HG03066 (cell line): ENCODE data around the gene SPATA25.
"Not testable (repeated sequence)": the region's sequence is repeated elsewhere in the genome, so short reads cannot be mapped to it uniquely, and the experiment has no call there.

Source experiments
- ATAC-seq: cut with Tn5 transposase; IDR thresholded peaks from one replicate; pipeline ENCODE4 v1.9.1; 2021; ENCODE audit warnings: low read depth; ENCODE audit not compliant: unreplicated experiment

Gene SPATA25

DNA sequence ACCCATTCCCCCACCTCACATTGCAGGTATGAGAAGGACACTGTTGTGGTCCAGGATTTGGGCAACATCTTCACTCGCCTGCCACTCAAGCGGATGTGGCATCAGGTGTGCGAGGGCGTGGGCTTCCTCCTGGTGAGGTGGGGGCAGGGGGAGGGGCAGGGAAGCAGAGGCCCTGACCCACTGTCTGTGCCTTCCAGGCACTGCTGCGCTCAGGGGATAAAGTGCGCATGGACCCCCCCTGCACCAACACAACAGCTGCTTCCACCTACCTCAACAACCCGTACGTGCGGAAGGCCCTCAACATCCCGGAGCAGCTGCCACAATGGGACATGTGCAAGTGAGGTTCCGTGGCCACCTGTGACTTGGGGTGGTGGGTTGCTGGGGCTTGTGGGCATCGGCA lies 7.4 kb upstream of the SPATA25 start:
- no peak for ATAC-seq

DNA sequence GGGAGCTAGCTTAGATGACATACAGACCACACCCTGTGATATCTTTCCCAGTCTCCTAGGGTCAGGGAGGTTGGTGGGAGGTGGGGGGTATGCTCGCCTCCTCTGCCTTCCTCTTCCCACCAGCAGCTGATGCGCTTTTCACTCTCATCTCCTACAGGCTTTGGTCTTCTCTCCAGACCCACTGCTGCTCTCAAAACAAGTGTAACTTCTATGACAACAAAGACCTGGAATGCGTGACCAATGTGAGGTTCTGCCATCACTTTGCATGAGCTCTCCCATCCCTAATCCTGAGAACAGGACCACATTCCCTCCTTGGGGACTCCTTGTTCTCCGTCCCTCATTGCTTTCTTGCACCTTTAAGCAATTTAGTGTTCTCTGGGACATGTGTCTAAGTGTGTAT lies 6.4 kb upstream of the SPATA25 start:
- ATAC-seq, result no peak

DNA sequence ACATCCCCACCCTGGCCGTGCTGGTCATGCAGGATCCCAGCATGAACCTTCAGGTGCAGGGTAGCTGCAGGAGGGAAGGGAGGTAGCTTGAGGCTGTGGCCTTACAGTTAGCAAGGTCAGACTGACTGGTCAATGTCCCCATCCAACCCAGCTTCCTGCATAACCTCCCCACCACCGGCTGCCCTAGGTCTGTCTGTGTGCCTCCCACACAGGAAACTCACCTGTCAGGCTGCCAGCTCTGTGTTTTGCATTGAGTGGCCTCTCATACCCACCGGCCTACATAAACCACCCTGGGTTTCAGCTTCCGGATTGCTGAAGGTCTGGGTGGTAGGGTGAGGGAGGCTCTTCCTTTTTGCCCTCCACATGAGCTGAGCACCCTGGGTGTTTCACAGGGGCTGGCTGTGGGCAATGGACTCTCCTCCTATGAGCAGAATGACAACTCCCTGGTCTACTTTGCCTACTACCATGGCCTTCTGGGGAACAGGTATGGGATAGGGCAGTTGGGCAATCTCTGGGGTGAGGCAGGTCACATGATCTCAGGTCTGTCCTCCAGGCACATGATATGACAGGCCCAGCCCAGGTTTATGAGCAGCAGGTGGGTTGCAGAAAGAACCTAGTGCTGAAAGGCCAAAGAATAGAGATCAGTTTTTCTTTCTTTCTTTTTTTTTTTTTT lies 5.5 kb upstream of the SPATA25 start:
- no peak for ATAC-seq

DNA sequence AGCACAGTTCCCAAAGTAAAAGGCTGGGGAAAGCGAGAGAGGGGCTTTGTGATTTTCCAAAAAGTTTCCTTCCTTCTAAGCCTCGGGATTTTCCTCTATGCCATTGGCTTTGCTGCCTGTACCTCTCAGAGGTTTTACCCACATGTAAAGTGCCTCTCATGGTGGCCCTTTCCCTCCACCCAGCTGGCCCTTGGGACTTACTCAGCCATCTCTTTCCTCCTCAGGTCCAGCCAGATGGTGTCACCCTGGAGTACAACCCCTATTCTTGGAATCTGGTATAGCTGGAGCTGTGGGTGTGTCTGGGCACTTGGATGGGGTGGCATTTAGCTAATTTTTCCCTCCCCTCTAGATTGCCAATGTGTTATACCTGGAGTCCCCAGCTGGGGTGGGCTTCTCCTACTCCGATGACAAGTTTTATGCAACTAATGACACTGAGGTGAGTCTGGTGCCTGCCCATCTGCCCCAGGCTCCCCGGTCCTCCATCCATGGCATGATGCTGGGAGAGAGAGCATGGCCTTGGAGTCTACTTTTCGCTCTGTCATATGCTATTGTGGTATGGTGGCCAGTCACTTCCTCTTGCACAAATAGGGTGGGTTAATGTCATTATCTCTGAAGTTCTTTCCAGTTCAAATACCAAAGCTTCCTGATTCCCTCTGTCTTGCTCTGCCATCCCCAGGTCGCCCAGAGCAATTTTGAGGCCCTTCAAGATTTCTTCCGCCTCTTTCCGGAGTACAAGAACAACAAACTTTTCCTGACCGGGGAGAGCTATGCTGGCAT lies 4.8 kb upstream of the SPATA25 start:
- ATAC-seq, result no peak

DNA sequence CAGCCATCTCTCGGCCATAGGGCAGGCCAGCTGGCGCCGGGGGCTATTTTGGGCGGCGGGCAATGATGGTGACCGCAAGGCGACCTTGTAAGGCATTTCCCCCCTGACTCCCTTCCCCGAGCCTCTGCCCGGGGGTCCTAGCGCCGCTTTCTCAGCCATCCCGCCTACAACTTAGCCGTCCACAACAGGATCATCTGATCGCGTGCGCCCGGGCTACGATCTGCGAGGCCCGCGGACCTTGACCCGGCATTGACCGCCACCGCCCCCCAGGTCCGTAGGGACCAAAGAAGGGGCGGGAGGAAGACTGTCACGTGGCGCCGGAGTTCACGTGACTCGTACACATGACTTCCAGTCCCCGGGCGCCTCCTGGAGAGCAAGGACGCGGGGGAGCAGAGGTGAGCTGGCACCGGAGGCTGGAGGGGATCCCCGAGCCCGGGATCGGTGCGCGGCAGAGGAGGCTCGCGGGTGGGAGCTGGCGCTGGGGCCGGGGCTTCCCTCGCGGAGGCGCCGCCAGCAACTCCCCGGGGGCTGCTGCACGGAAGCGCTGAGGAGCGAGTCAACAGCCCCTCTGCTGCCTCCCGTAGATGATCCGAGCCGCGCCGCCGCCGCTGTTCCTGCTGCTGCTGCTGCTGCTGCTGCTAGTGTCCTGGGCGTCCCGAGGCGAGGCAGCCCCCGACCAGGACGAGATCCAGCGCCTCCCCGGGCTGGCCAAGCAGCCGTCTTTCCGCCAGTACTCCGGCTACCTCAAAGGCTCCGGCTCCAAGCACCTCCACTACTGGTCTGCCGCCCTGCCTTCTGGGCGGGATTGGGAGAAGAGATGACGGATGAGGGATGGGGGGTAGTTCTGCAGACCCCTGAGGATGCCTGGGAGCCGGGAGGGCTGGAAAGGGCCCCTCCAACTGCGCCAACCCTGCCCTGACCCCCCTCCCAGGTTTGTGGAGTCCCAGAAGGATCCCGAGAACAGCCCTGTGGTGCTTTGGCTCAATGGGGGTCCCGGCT lies 3.9 kb upstream of the SPATA25 start, which contains the start of the genes CTSA and NEURL2:
Gene CTSA (plus strand): TSS at position 351 of the 999 bp plus-strand sequence. CDS start 234 bp downstream, at position 585.
Gene NEURL2 (minus strand): TSS at position 224 of the 999 bp plus-strand sequence. CDS start 217 bp downstream, at position 7.
- peak; percentile 72 for ATAC-seq

DNA sequence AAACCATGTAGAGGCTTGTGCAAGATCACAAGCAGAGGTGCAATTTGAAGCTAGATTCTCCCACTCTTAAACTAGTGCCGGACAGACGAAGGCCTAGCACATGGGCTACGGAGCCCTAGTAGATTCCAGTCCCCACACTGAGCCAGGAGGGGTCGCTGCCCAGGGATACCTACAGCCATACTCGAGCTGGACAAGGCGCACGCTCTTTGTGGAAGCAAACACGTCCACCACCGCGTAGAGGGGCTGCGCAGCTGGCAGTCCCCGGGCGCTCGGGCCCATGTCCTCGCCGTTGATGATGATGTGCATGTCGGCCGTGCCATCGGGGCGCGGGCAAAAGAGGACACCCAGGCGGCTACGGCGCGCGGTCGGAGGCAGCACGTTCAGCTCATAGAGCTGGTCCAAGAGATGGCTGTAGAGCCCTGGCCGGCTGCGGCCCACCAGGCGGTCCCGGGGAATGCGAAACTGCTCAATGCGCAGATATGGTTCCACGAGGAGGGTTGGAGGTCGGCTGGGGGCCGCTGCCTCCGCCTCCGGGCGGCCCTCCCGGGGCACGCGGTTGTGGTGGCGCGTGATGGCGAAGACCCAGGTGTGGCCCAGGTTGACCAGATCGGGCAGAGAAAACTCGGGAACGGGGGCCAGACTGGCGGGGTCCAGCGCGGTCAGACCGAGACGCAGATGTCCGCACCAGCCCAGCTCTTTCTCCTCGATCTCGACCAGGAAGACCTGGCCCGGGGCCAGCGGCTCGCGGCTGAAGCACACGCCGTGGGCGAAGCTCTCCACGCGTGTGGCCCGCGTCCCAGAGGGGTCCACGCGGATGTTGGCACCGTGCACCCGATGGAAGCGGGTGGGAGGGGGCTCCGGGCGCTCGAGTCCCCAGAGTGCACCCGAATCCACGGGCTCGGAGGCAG lies 2.9 kb upstream of the SPATA25 start:
- no peak for ATAC-seq

DNA sequence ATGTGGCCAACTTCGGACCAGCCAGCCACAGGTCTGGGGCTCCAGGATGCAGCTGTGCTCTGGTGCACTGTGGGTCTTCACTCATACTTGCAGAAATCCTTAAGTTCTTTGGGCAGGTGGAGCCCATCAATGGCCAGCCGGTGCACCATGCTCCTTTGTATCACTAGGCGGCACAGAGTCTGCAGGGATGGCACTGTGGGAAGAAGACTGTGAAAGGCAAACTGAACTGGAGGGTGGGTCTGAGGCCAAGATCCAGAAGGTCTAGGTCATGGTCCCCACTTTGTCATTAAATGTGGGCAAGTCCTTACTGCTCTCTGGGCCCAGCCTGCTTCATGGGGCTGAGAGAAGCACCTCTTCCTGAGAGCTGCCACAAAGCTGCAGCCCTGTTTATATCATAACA lies 1.3 kb upstream of the SPATA25 start:
- no peak for ATAC-seq

DNA sequence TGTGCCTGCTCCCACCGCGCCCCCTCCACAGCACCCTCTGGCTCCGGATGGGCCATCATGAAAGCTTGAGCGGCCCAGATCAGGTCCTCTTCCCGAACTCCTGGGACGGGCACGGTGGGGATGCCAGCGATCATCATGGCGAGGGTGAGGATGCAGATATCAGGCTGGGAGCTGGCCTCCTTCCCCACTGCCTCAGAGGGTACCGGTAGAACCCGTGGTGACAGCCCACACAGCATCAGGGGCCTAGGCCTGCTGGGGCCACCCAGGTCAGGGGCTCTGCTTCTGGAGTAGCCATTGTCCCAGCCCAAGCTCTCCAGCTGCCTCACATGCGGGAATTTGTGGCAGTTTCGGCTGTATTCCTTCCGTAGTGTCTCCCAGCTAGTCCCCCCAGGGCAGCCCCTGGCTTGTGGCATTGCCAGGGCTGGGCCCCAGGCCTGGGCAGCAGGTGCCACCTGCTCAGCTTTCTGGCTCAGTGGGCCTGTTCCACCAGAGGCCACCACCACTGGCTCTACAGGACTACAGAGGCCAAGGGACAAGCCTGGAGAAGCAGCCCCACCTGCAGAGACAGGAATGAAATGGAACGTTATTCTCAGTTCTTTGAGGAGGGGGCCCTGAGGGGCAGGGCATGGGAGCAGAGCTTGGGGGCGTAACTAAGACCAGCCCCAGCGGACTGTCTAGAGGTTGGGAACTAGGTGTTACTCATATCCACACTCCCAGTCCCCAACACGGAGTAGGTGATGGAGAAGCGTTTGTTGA lies 654 bp downstream of the SPATA25 start:
- ATAC-seq, result no peak

DNA sequence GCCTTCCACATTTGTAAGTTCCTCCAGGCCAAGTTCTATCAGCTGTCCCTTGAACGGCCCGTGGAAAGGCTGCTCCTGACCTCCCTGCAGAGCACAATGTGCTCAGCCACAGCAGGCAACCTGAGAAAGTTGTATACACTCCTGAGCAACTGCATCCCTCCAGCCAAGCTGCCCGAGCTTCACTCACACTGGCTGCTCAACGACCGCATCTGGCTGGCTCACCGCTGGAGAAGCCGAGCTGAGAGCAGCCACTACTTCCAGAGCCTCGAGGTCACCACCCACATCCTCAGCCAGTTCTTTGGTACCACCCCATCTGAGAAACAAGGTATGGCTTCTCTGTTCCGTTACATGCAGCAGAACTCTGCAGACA lies 4.3 kb downstream of the SPATA25 start:
- no peak for ATAC-seq

DNA sequence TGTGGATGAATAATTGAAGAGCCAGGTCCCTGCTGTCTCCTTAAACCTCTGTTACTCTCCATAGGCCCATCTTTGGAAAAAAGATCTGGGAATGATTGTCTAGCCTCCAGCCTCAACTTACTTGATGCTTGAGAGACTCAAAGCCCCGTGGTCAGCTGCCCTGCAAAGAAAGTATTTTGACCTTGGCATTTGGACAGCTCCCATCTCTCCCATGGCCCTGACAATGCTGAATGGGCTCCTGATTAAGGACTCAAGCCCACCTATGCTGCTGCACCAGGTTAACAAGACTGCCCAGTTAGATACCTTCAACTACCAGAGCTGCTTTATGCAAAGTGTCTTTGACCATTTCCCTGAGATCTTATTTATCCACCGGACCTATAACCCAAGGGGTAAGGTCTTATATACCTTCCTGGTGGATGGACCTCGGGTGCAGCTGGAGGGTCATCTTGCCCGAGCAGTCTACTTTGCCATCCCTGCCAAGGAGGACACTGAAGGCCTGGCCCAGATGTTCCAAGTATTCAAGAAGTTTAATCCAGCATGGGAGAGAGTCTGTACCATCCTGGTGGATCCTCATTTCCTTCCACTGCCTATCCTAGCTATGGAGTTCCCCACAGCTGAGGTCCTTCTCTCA lies 4.8 kb downstream of the SPATA25 start:
- ATAC-seq, result no peak

DNA sequence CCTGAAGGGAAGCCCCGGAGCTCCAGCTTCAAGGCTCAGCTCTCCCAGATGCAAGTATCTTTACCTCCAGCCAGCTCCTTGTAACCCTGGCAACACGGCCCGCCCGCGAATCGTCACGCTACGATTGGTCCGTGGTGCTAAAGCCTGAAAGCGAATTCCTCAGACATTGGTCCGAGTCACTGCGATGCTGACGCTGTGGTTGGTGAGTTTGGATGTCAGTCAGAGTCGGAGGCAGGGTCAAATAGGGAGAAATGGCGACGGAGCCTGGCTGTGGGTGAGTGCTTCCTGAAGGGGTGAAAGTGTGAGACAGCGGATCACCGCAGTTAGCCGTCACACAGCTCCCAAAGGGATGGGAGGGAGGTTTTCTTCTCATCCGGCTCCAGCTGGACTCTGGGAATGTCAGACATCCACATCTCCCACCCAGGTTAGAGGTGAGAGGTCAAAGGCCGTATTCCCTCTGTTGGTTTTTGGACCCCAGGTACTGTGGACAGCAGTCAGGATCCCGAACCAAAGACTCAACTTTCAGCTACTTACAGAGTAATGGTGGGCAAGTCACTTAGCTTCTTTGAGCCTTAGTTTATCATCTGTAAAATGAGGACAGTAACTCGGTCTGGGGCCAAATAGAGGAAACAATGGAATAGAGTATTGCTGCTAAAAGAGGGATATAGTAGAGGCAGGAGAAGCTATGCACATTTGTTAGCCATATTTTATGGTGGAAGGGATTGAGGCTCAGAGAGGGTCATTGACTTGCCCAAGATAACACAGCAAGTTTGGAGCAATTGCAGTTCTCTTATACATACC lies 6.2 kb downstream of the SPATA25 start, which contains the start of gene ZSWIM1:
Gene ZSWIM1 (plus strand): TSS at position 240 of the 801 bp plus-strand sequence. CDS start 1,366 bp downstream, outside the sequence.
- ATAC-seq, result peak; percentile 98

DNA sequence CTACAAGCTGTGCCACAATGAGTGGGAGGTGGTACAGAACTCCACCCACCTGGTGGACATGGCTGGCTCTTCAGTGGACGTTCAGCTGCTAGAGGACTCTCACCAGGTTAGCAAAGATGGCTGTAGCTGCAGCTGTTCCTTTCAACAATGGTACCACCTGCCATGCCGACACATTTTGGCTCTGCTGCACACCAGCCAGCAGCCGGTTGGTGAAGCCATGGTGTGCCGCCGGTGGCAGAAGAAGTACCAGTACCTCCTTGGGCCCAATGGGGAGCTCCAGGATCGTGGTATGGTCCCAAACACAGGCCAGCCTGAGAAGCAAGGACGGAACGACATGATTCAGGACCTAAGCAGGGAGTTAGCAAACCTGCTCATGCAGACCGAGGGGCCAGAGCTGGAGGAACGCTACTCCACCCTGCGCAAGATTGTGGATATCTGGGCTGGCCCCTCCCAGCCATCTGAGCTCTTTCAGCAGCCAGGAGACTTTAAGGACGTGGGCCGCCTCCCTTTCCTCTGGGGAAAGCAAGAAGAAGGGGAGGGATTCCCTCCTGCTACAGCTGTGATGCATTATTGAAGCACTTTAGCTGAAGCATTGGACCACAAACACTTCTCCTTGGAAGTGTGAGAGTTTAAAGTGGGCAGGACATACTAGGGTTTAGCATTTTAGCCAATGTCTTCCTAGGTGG lies 9.2 kb downstream of the SPATA25 start:
- no peak for ATAC-seq

DNA sequence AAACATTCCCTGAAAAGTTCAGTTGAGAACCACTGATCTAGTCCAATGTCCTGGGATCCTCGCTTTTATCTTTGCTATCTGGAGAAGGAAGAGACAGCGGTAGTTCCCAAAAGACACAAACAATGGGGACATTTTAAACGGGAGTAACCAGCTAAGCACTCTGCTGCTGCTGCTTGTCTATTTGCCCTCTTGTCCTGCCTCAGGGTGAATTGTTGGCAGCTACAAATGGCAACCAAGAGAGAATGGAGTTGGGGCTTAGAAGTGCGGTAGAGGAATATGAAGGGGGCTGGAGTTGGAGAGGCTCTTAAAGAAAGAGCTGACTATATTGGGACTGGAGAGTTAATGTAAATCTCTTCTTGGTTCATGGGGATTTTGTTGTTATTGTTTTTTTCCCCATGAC lies 12.8 kb downstream of the SPATA25 start:
- ATAC-seq, result no peak

DNA sequence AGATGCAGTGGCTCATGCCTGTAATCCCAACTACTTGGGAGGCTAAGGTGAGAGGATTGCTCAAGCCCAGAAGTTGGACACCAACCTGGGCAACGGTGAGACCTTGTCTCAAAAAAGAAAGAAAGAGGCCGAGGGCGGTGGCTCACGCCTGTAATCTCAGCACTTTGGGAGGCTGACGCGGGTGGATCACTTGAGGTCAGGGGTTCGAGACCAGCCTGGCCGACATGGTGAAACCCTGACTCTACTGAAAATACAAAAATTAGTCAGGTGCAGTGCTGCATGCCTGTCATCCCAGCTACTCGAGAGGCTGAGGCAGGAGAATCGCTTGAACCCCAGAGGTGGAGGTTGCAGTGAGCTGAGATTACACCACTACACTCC lies 13.3 kb downstream of the SPATA25 start:
- ATAC-seq, result not testable (repeated sequence)

DNA sequence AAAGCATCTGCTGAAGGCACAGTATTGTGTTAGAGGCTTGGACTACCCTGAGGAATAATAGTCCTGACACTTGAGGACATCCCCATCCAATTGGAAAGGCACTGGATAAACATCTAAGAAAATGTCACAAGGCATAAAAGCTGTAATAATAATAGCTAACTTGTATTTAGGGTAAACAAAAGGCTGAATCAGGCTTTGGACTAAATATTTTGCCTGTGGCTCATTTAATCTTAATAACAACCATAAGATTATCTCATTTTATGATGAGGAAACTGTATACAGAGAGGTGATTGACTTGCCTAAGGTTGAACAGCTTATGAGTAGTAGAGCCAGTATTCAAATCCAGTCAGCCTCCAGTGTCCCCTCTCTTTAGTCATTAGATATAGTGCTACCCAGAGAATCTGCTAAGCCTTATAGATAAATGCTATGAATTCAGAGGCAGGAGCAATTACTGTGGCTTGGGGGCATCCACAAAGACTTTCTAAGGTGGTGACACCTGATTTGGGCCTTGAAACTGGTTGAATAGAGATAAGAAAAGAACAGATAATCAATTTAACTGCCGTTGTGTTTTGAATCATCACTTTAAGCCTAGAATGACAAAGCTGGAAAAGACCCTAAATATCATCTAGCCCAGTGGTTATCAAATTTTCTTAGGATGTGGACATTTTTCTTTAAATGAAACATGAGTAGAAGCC lies 13.9 kb downstream of the SPATA25 start:
- ATAC-seq, result no peak

DNA sequence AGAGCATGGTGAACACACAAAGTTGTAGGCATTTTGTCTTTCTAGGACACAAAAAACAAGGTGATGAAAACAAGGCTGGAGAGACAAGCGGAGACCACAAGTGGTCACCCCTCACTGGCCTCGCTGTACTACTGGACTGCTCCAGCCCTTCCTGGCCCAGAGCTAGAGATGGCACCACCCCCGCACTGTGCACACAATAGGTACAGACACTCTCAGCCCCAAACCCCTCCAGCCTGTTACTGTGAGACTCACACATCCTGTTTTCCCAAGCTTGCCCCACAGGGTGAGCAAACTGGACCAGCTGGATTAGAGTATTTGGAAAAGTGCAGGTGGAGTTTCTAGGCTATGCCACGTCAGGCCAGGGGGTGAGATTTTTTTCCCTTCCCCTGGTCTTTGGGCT lies 14.8 kb downstream of the SPATA25 start:
- ATAC-seq, result no peak

DNA sequence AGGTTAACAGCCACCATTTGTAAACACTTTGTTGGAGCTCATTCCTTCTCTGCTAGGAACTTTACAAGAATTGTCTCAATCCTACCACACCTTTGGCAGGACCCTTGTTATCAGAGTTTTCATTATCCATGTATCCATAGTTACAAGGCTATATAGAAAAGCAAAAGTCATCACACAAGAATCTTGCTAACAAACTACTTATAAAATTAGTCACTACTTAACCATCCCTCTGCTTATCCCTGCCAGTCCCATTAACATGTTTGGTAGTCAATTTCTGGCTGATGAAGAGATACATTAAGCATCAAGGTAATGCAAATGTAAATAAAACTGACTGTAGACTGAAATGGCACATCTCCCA lies 19.6 kb downstream of the SPATA25 start:
- no peak for ATAC-seq
